Colonic mucosa (tissue), 4 donors: ENCODE results near the gene COL24A1. TPM values are rescaled to one million over a fixed set of nuclear protein-coding genes. Genes with fewer than 3 reads are reported as not detected.

ENCODE experiments used
- DNase-seq: peaks from one replicate; pipeline ENCODE4 v3.0.0-alpha.2; 2020
- H3K27ac ChIP-seq: fragments of 200-600 bp; one replicate; pipeline ENCODE4 v1.8.0; 2021
- H3K27me3 ChIP-seq: fragments of 200-600 bp; one replicate; pipeline ENCODE4 v1.8.0; 2021
- H3K36me3 ChIP-seq: fragments of 200-600 bp; one replicate; pipeline ENCODE4 v1.8.0; 2021
- H3K4me1 ChIP-seq: fragments of 200-600 bp; one replicate; pipeline ENCODE4 v1.8.0; 2021; ENCODE audit warnings: mild to moderate bottlenecking
- H3K4me3 ChIP-seq: fragments of 200-600 bp; one replicate; pipeline ENCODE4 v1.8.0; 2021
- H3K9ac ChIP-seq, 2 donors: one replicate each; pipeline ENCODE4 v1.7.0; 2013; ENCODE audit warnings: control low read depth in 2 of 2, low read depth in 2 of 2, low read length in 2 of 2
- H3K9me3 ChIP-seq: fragments of 200-600 bp; one replicate; pipeline ENCODE4 v1.8.0; 2021
- CTCF ChIP-seq: fragments of 200-600 bp; IDR thresholded peaks from one replicate; pipeline ENCODE4 v1.8.0; 2022; ENCODE audit warnings: antibody characterized with exemption, mild to moderate bottlenecking
- intact Hi-C: fragments of 100-400 bp; cut with DNase I; formaldehyde crosslinking; loops from one replicate; pipeline ENCODE4 v1.14.1; 2022
- total RNA-seq, 2 donors: library from RNA; stranded (reverse); fragmentation: NEBNext Ultra II Directional in 1 of 2; extraction: Animal tissue kit (Norgen Biotek cat#: 25700) in 1 of 2; gene quantifications; one replicate each; pipeline ENCODE4 v1.2.1, GENCODE V29; 2021
- donor health status: healthy.
- donor health status: DM: no; HTN: no; CAD: no.
- donor health status: DM: no; HTN: no; CAD: no.

The COL24A1 gene
- total RNA-seq, 2 donors from 2014 or later, result 0.02 to 0.40 TPM

- TF ChIP-seq CTCF, result no peak
- intact Hi-C loops, result no loop called here
- H3K4me3 ChIP-seq, result peak within 1 kb of the TSS; percentile 81
Observed at GRCh38 chr1:85707990-85708828, 448.4 kb downstream of the COL24A1 start, which contains the start of gene ZNHIT6. TSS of gene ZNHIT6 (minus strand) at chr1:85708433. CDS start at chr1:85708284, 149 bp downstream.

GRCh38 chr1:85707267-85707989 is 449.1 kb downstream of the COL24A1 start:
- Histone ChIP-seq H3K27me3 (no peaks in the 10 kb centered on the region), H3K4me1 (peaks cover 6% of the 10 kb centered on the region), H3K9ac (peak overlapping the region; percentile 60 to 80), H3K27ac (peak overlapping the region; percentile 91), H3K4me3 (peak overlapping the region; percentile 81), H3K36me3 (no peaks in the 10 kb centered on the region), H3K9me3 (no peaks in the 10 kb centered on the region)
- no peak for DNase-seq
- TF ChIP-seq CTCF, result no peak
- intact Hi-C loops, result no loop called here

More at GRCh38 chr1:85707990-85708828, 448.4 kb downstream of the COL24A1 start, which contains the start of gene ZNHIT6:
- Histone ChIP-seq H3K4me1 (peaks cover 6% of the 10 kb centered on the region), H3K27ac (peak within 1 kb of the TSS; percentile 91), H3K27me3 (no peaks in the 10 kb centered on the region), H3K9me3 (no peaks in the 10 kb centered on the region), H3K36me3 (no peaks in the 10 kb centered on the region), H3K9ac (peak within 1 kb of the TSS; percentile 60 to 80)
- DNase-seq, result peak; percentile 93

DNA sequence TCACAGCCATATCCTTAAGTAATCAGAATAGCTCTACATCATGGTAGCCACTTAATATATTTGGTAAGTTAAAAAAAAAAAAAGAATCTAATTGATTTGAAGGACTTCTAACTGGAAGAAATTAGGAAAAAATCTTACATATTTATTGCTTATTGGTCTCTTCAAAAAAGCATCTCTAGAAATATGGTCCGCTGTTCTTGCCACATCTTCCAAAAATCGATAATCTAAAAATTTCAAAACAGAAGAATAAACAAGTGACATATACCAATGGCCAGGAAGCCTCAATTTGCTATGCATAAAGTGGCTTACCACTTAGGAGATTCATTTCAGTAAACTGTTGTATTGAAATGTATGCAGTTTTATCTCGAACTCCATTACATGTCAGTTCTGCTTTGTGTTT is 450.6 kb downstream of the COL24A1 start:
- intact Hi-C loops, result no loop called here
- TF ChIP-seq CTCF, result no peak
- H3K4me1 ChIP-seq, result peaks cover 6% of the 10 kb centered on the region
- H3K9me3 ChIP-seq, result no peaks in the 10 kb centered on the region
- H3K27ac ChIP-seq, result no peak overlapping the region
- no peak overlapping the region for H3K4me3 ChIP-seq
- no peaks in the 10 kb centered on the region for H3K36me3 ChIP-seq
- no peak for DNase-seq
- no peaks in the 10 kb centered on the region for H3K27me3 ChIP-seq
- no peak overlapping the region for H3K9ac ChIP-seq

- Histone ChIP-seq H3K9ac (no peak overlapping the region), H3K4me3 (no peak overlapping the region), H3K36me3 (no peaks in the 10 kb centered on the region), H3K27ac (no peak overlapping the region), H3K27me3 (no peaks in the 10 kb centered on the region), H3K9me3 (no peaks in the 10 kb centered on the region), H3K4me1 (no peaks in the 10 kb centered on the region)
- DNase-seq, result no peak
- no peak for TF ChIP-seq CTCF
- intact Hi-C loops, result no loop called here
Observed at GRCh38 chr1:85700422-85700821, 456.1 kb downstream of the COL24A1 start.

DNA sequence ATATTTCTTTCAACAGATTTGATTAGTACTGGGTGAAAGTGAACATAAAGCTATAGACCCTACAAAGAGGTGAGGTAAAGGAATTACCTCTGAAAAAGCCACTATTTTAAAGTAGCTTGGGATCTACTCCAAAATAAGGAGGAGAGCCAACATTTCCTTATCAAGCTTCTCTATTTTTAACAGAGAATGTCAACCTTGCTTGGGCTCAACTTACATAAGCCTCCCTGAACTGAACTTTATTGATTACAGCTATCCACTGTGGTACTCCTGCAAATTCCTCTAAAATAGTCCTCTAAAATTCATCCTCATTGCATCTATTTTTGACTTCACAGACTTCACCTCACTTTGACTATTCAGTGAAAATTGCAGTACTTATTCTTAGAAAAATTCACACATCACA is 458.7 kb downstream of the COL24A1 start:
- Histone ChIP-seq H3K27ac (no peak overlapping the region), H3K4me1 (no peaks in the 10 kb centered on the region), H3K36me3 (no peaks in the 10 kb centered on the region), H3K27me3 (no peaks in the 10 kb centered on the region), H3K9me3 (no peaks in the 10 kb centered on the region), H3K9ac (no peak overlapping the region), H3K4me3 (no peak overlapping the region)
- no peak for TF ChIP-seq CTCF
- no peak for DNase-seq
- intact Hi-C loops, result no loop called here
